ENCODE data around the gene TRAPPC13.

DNA sequence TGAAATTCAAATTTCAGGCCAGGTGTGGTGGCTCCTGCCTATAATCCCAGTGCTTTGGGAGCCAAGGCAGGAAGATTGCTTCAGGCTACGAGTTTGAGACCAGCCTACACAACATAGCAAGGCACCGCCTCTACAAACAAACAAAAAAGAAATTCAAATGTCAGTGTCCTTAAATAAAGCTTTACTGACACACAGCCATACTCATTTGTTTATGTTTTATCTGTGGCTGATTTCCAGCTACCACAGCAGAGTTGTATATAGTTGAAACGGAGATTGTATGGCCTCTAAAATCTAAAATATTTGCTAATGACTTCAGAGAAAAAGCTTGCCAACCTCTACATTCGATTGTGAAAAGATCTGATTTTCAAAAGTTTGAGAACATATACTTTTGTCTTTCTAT, 15.4 kb downstream of the TRAPPC13 start:
- TF ChIP-seq, protein P1, sequence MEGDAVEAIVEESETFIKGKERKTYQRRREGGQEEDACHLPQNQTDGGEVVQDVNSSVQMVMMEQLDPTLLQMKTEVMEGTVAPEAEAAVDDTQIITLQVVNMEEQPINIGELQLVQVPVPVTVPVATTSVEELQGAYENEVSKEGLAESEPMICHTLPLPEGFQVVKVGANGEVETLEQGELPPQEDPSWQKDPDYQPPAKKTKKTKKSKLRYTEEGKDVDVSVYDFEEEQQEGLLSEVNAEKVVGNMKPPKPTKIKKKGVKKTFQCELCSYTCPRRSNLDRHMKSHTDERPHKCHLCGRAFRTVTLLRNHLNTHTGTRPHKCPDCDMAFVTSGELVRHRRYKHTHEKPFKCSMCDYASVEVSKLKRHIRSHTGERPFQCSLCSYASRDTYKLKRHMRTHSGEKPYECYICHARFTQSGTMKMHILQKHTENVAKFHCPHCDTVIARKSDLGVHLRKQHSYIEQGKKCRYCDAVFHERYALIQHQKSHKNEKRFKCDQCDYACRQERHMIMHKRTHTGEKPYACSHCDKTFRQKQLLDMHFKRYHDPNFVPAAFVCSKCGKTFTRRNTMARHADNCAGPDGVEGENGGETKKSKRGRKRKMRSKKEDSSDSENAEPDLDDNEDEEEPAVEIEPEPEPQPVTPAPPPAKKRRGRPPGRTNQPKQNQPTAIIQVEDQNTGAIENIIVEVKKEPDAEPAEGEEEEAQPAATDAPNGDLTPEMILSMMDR (IDR thresholded peaks at IDR 0.05; ENCODE audit: low read depth, low read length, poor library complexity, severe bottlenecking), result no peak
- no peak for TF ChIP-seq EZH2phosphoT487 (IDR thresholded peaks at IDR 0.05; ENCODE audit: borderline replicate concordance, low read length)
